T-cell (primary cell): ENCODE results near the gene CCL4. TPM values are rescaled to one million over a fixed set of nuclear protein-coding genes. Genes with fewer than 3 reads are reported as not detected.

Experiments used
- ATAC-seq, 4 experiments: fragments of 200-7000 bp in 3 of 4; fragments of 150-1000 bp in 1 of 4; cut with Tn5 transposase; replicated peaks in 1 of 4; 1 replicate in 3 of 4; 2 replicates in 1 of 4; pipeline ENCODE4 v1.10.0; 2021; ENCODE audit warnings: moderate library complexity in 3 of 4, mild to moderate bottlenecking in 2 of 4, moderate number of reproducible peaks in 1 of 4
- CTCF ChIA-PET, 2 donors: fragments of 300-600 bp; sonication (Branson Sonifier 250); formaldehyde crosslinking; loops; one replicate each; lab custom pipeline; 2022; ENCODE audit warnings: antibody characterized with exemption in 2 of 2; lab: Charles Lee
- POLR2A ChIA-PET, 2 donors: fragments of 300-600 bp; sonication (Branson Sonifier 250); formaldehyde crosslinking; loops; one replicate each; lab custom pipeline; 2022; ENCODE audit warnings: antibody characterized with exemption in 2 of 2; lab: Charles Lee
- DNase-seq, 35 experiments: peaks; one replicate each; pipeline versions ENCODE4 v3.0.0 to v3.0.0-alpha.2; 2013 to 2023
- H3K27ac ChIP-seq: one replicate; pipeline ENCODE4 v1.5.1; 2013; ENCODE audit warnings: low read length
- H3K27me3 ChIP-seq, 2 experiments: replicated peaks in 1 of 2; 1 replicate in 1 of 2; 2 replicates in 1 of 2; pipeline versions ENCODE4 v1.6.1 to v1.7.0; 2013; ENCODE audit warnings: low read length in 1 of 2, mixed read lengths in 1 of 2; ENCODE audit not compliant: control insufficient read depth in 2 of 2, insufficient read depth in 2 of 2; ENCODE audit errors: extremely low read depth in 1 of 2
- H3K36me3 ChIP-seq, 2 donors: 1 replicate in 1 of 2; 2 replicates in 1 of 2; pipeline versions ENCODE4 v1.6.1 to v1.7.0; 2013; ENCODE audit warnings: low read length in 1 of 2; ENCODE audit not compliant: control insufficient read depth in 2 of 2, insufficient read depth in 1 of 2; ENCODE audit errors: extremely low read depth in 1 of 2
- H3K4me1 ChIP-seq, 2 experiments: 1 replicate in 1 of 2; 2 replicates in 1 of 2; pipeline versions ENCODE4 v1.6.1 to v1.7.0; 2013; ENCODE audit warnings: low read length in 2 of 2, mixed read lengths in 1 of 2; ENCODE audit not compliant: insufficient read depth in 2 of 2, control insufficient read depth in 1 of 2; ENCODE audit errors: extremely low read depth in 1 of 2
- H3K4me3 ChIP-seq, 2 donors: 1 replicate in 1 of 2; 2 replicates in 1 of 2; pipeline versions ENCODE4 v1.5.1 to v1.7.0; 2013; ENCODE audit warnings: mild to moderate bottlenecking in 2 of 2, low read length in 1 of 2, moderate library complexity in 1 of 2; ENCODE audit not compliant: control insufficient read depth in 1 of 2; ENCODE audit errors: extremely low read depth in 1 of 2
- H3K9me3 ChIP-seq: 2 replicates; pipeline ENCODE4 v1.7.0; 2013
- H3K27ac Mint-ChIP-seq, 2 donors: one replicate each; pipeline ENCODE4 v1.8.0; 2020 to 2021; ENCODE audit warnings: mild to moderate bottlenecking in 2 of 2, mixed read lengths in 2 of 2
- H3K27me3 Mint-ChIP-seq, 2 donors: one replicate each; pipeline ENCODE4 v1.8.0; 2021 to 2022; ENCODE audit warnings: mixed read lengths in 2 of 2
- H3K36me3 Mint-ChIP-seq: one replicate; pipeline ENCODE4 v1.8.0; 2021; ENCODE audit warnings: mixed read lengths
- H3K4me1 Mint-ChIP-seq, 3 donors: one replicate each; pipeline ENCODE4 v1.8.0; 2020 to 2022; ENCODE audit warnings: mixed read lengths in 3 of 3, mild to moderate bottlenecking in 1 of 3
- H3K4me3 Mint-ChIP-seq, 3 donors: one replicate each; pipeline ENCODE4 v1.8.0; 2020 to 2022; ENCODE audit warnings: mild to moderate bottlenecking in 3 of 3, mixed read lengths in 3 of 3, moderate library complexity in 3 of 3
- H3K9me3 Mint-ChIP-seq, 3 donors: one replicate each; pipeline ENCODE4 v1.8.0; 2020 to 2022; ENCODE audit warnings: mixed read lengths in 3 of 3
- WGBS: methylation state at CpG from one replicate; pipeline ENCODE4 v1.1.5; 2013; ENCODE audit warnings: missing lambda C conversion rate; ENCODE audit not compliant: insufficient coverage; 5-methylcytosine and 5-hydroxymethylcytosine counted together
- total RNA-seq, 35 experiments: library from RNA in 6 of 35; stranded (reverse) in 6 of 35; fragments of 120-200 nt in 1 of 35; gene quantifications; one replicate each; pipeline versions ENCODE4 v1.2.1 to v1.2.4 and lab custom pipeline; 2013 to 2026

Gene CCL4
- total RNA-seq, 5 donors from 2014 or later (not counting 1 experiment from before 2014, with no cell fraction given): 6.2 to 20.4 (median 16.1) TPM

GRCh38 chr17:36148559-36149295, 45.1 kb downstream of the CCL4 start:
- POLR2A ChIA-PET: no interaction called here

GRCh38 chr17:36149296-36149820, 45.7 kb downstream of the CCL4 start:
- Histone ChIP-seq H3K27ac (no peak overlapping the region), H3K4me3 (no peak overlapping the region), H3K9me3 (no peaks in the 10 kb centered on the region), H3K4me1 (peaks cover 0 to 18% of the 10 kb centered on the region in 2 experiments), H3K36me3 (no peaks in the 10 kb centered on the region), H3K27me3 (peaks cover 0 to 15% of the 10 kb centered on the region in 2 experiments)
- no peak overlapping the region for H3K4me3 Mint-ChIP-seq
- ChIA-PET CTCF (interaction anchor here (0.7 to 2.1 kb wide), 7 partner anchors 75 to 180 kb away, joined by 3 to 19 read pairs (median 4); no protein-coding TSS in a partner anchor), POLR2A (no interaction called here)
- H3K27ac Mint-ChIP-seq: no peak overlapping the region
- 50% methylated on average over 6 of the region's 11 CpGs for WGBS
- DNase-seq: no peak
- H3K36me3 Mint-ChIP-seq: no peaks in the 10 kb centered on the region
- ATAC-seq: peak in 2 of 4 experiments; percentile 20 to 23
- no peaks in the 10 kb centered on the region for H3K9me3 Mint-ChIP-seq
- peaks cover 28 to 47% of the 10 kb centered on the region in 2 donors for H3K27me3 Mint-ChIP-seq
- H3K4me1 Mint-ChIP-seq: peaks cover 0 to 11% (median 8%) of the 10 kb centered on the region in 3 donors

More at GRCh38 chr17:36148559-36149295, 45.1 kb downstream of the CCL4 start:
- no CpG with 5 or more reads among the region's 6 CpGs for WGBS
- Mint-ChIP-seq H3K4me3 (peak overlapping the region in 2 of 3 donors; percentile 4 to 13), H3K27ac (no peak overlapping the region), H3K9me3 (no peaks in the 10 kb centered on the region), H3K27me3 (peaks cover 22 to 41% of the 10 kb centered on the region in 2 donors), H3K36me3 (no peaks in the 10 kb centered on the region), H3K4me1 (peaks cover 0 to 8% (median 5%) of the 10 kb centered on the region in 3 donors)
- Histone ChIP-seq H3K4me3 (no peak overlapping the region), H3K9me3 (no peaks in the 10 kb centered on the region), H3K27ac (no peak overlapping the region), H3K27me3 (peaks cover 0 to 12% of the 10 kb centered on the region in 2 experiments), H3K4me1 (peaks cover 0 to 12% of the 10 kb centered on the region in 2 experiments), H3K36me3 (no peaks in the 10 kb centered on the region)
- CTCF ChIA-PET: interaction anchor here (0.6 to 2.1 kb wide), 8 partner anchors 14 to 179 kb away, joined by 3 to 19 read pairs (median 4); no protein-coding TSS in a partner anchor
- DNase-seq (peak in 34 of 35 experiments; percentile 18 to 81 (median 52)), ATAC-seq (peak; percentile 70 to 83 (median 74))

GRCh38 chr17:36151891-36152638, 48.4 kb downstream of the CCL4 start:
- no peak for ATAC-seq
- H3K27ac Mint-ChIP-seq: no peak overlapping the region
- CTCF ChIA-PET: no interaction called here

GRCh38 chr17:36152639-36153120, 49.1 kb downstream of the CCL4 start:
- Histone ChIP-seq H3K36me3 (no peaks in the 10 kb centered on the region), H3K27me3 (peaks cover 0 to 16% of the 10 kb centered on the region in 2 experiments), H3K4me3 (no peak overlapping the region), H3K9me3 (no peaks in the 10 kb centered on the region), H3K27ac (no peak overlapping the region), H3K4me1 (peaks cover 0 to 17% of the 10 kb centered on the region in 2 experiments)
- DNase-seq (no peak), ATAC-seq (no peak)
- ChIA-PET POLR2A (no interaction called here), CTCF (no interaction called here)
- WGBS: 86% methylated on average over 7 of the region's 8 CpGs
- Mint-ChIP-seq H3K4me3 (no peak overlapping the region), H3K4me1 (peaks cover 0 to 11% (median 8%) of the 10 kb centered on the region in 3 donors), H3K36me3 (no peaks in the 10 kb centered on the region), H3K9me3 (no peaks in the 10 kb centered on the region), H3K27me3 (peaks cover 35 to 55% of the 10 kb centered on the region in 2 donors), H3K27ac (no peak overlapping the region)

More at GRCh38 chr17:36151891-36152638, 48.4 kb downstream of the CCL4 start:
- Histone ChIP-seq H3K4me1 (peaks cover 0 to 20% of the 10 kb centered on the region in 2 experiments), H3K27ac (no peak overlapping the region), H3K36me3 (no peaks in the 10 kb centered on the region), H3K4me3 (no peak overlapping the region), H3K9me3 (no peaks in the 10 kb centered on the region), H3K27me3 (peaks cover 0 to 16% of the 10 kb centered on the region in 2 experiments)
- Mint-ChIP-seq H3K9me3 (no peaks in the 10 kb centered on the region), H3K4me3 (no peak overlapping the region), H3K36me3 (no peaks in the 10 kb centered on the region), H3K27me3 (peaks cover 32 to 57% of the 10 kb centered on the region in 2 donors), H3K4me1 (peaks cover 0 to 11% (median 8%) of the 10 kb centered on the region in 3 donors)
- POLR2A ChIA-PET: no interaction called here
- no CpG with 5 or more reads among the region's 4 CpGs for WGBS
- no peak for DNase-seq

- Histone ChIP-seq H3K9me3 (no peaks in the 10 kb centered on the region), H3K4me1 (peaks cover 0 to 17% of the 10 kb centered on the region in 2 experiments), H3K4me3 (no peak overlapping the region), H3K36me3 (no peaks in the 10 kb centered on the region), H3K27me3 (peaks cover 0 to 16% of the 10 kb centered on the region in 2 experiments), H3K27ac (no peak overlapping the region)
- DNase-seq (no peak), ATAC-seq (no peak)
- POLR2A ChIA-PET: no interaction called here
- 79% methylated on average over 4 of the region's 10 CpGs for WGBS
- Mint-ChIP-seq H3K4me3 (no peak overlapping the region), H3K36me3 (no peaks in the 10 kb centered on the region), H3K27ac (no peak overlapping the region), H3K4me1 (peaks cover 0 to 8% (median 4%) of the 10 kb centered on the region in 3 donors), H3K27me3 (peaks cover 34 to 51% of the 10 kb centered on the region in 2 donors), H3K9me3 (no peaks in the 10 kb centered on the region)
- CTCF ChIA-PET: no interaction called here
These were observed 50.4 kb downstream of the CCL4 start for GRCh38 chr17:36153895-36154610.
